SK-N-SH (cell line): ENCODE measurements around the gene BAD. TPM values are rescaled to one million over a fixed set of nuclear protein-coding genes. Genes with fewer than 3 reads are reported as not detected.
A peak's percentile ranks its signal among the peaks of the same experiment; 100 is the strongest.

Experiments used
- CTCF ChIA-PET: fragments of 300-600, 350-600 bp; formaldehyde crosslinking; extraction: SDS; loops from one replicate; lab custom pipeline; 2021; lab: Yijun Ruan, JAX
- POLR2A ChIA-PET: fragments of 350-600 bp; sonication (Branson Sonifier 250); formaldehyde crosslinking; extraction: SDS; loops from one replicate; lab custom pipeline; 2020; ENCODE audit warnings: antibody characterized with exemption, inconsistent platforms; lab: Yijun Ruan, JAX
- DNase-seq: peaks from one replicate; pipeline ENCODE4 v3.0.0; 2012
- H2AFZ ChIP-seq: fragments of 200-600 bp; sonication (generic); 2 replicates; pipeline ENCODE4 v1.8.1; 2016; ENCODE audit warnings: antibody characterized with exemption, mild to moderate bottlenecking, low read depth
- H3F3A ChIP-seq: fragments of 200-600 bp; sonication (generic); replicated peaks from 2 replicates; pipeline ENCODE3; 2016; ENCODE audit warnings: antibody characterized with exemption, mild to moderate bottlenecking; ENCODE audit not compliant: insufficient read depth
- H3K27ac ChIP-seq, 2 experiments: fragments of 200-500 bp in 1 of 2; fragments of 200-600 bp in 1 of 2; sonication (Bioruptor generic) in 1 of 2; sonication (generic), shearing (Covaris generic) in 1 of 2; 2 replicates each; pipeline versions ENCODE4 v1.5.1 to v1.6.1; 2014 to 2016; ENCODE audit warnings: low read depth in 2 of 2, inconsistent platforms in 1 of 2, low read length in 1 of 2, mild to moderate bottlenecking in 1 of 2, mixed read lengths in 1 of 2
- H3K27me3 ChIP-seq: fragments of 200-600 bp; sonication (generic), shearing (Covaris generic); 2 replicates; pipeline ENCODE4 v1.6.1; 2016; ENCODE audit warnings: mixed run types; ENCODE audit not compliant: insufficient read depth
- H3K36me3 ChIP-seq, 2 experiments: fragments of 200-500 bp in 1 of 2; fragments of 200-600 bp in 1 of 2; sonication (Bioruptor generic) in 1 of 2; sonication (generic) in 1 of 2; replicated peaks in 1 of 2; 2 replicates each; pipeline versions ENCODE3 to v1.5.1; 2014 to 2016; ENCODE audit warnings: low read length in 1 of 2, mild to moderate bottlenecking in 1 of 2; ENCODE audit not compliant: insufficient read depth in 2 of 2, control insufficient read depth in 1 of 2
- H3K4me1 ChIP-seq, 2 experiments: fragments of 200-500 bp in 1 of 2; fragments of 200-600 bp in 1 of 2; sonication (Bioruptor generic) in 1 of 2; sonication (generic), shearing (Covaris generic) in 1 of 2; 2 replicates each; pipeline versions ENCODE4 v1.5.1 to v1.6.1; 2014 to 2016; ENCODE audit warnings: low read depth in 1 of 2, low read length in 1 of 2, mixed run types in 1 of 2; ENCODE audit not compliant: insufficient read depth in 2 of 2, control insufficient read depth in 1 of 2
- H3K4me2 ChIP-seq: fragments of 200-600 bp; sonication (generic), shearing (Covaris generic); 2 replicates; pipeline ENCODE4 v1.6.1; 2017; ENCODE audit warnings: mixed run types
- H3K4me3 ChIP-seq, 2 experiments: fragments of 200-500 bp in 1 of 2; fragments of 200-600 bp in 1 of 2; sonication (Bioruptor generic) in 1 of 2; sonication (generic), shearing (Covaris generic) in 1 of 2; 2 replicates each; pipeline versions ENCODE4 v1.5.1 to v1.8.1; 2014 to 2016; ENCODE audit warnings: low read depth in 2 of 2, inconsistent platforms in 1 of 2, low read length in 1 of 2, mild to moderate bottlenecking in 1 of 2, mixed read lengths in 1 of 2, moderate library complexity in 1 of 2
- H3K79me2 ChIP-seq: fragments of 200-600 bp; sonication (generic); 2 replicates; pipeline ENCODE4 v1.8.1; 2017; ENCODE audit warnings: mild to moderate bottlenecking; ENCODE audit not compliant: insufficient read depth
- H3K9ac ChIP-seq: fragments of 200-600 bp; sonication (generic); 2 replicates; pipeline ENCODE4 v1.6.1; 2017; ENCODE audit warnings: mixed run types
- H3K9me2 ChIP-seq: fragments of 200-600 bp; sonication (generic); 2 replicates; pipeline ENCODE4 v1.6.1; 2017; ENCODE audit warnings: mixed run types
- H3K9me3 ChIP-seq: fragments of 200-600 bp; sonication (generic); 2 replicates; pipeline ENCODE4 v1.6.1; 2017; ENCODE audit warnings: mixed run types, mild to moderate bottlenecking, moderate library complexity
- H4K20me1 ChIP-seq: fragments of 200-600 bp; sonication (generic); 2 replicates; pipeline ENCODE4 v1.6.1; 2017; ENCODE audit warnings: mild to moderate bottlenecking, mixed run types; ENCODE audit not compliant: insufficient read depth
- EP300 ChIP-seq, 2 experiments: IDR thresholded peaks; 2 replicates each; pipeline versions ENCODE4 v1.4.0 to v1.6.1; 2012; ENCODE audit warnings: borderline replicate concordance in 1 of 2, low read depth in 1 of 2, low read length in 1 of 2
- EZH2phosphoT487 ChIP-seq: fragments of 200-600 bp; sonication (generic); IDR thresholded peaks from 2 replicates; pipeline ENCODE4 v1.6.1; 2017; ENCODE audit warnings: low read depth, mixed run types, mild to moderate bottlenecking, antibody characterized with exemption, moderate library complexity, borderline replicate concordance
- FOSL2 ChIP-seq: IDR thresholded peaks from 2 replicates; pipeline ENCODE4 v1.4.0; 2012; ENCODE audit warnings: low read depth, mild to moderate bottlenecking, moderate library complexity, borderline replicate concordance
- FOXJ3 ChIP-seq: sonication (generic); formaldehyde crosslinking; IDR thresholded peaks from 2 replicates; pipeline ENCODE4 v1.5.1; 2020; ENCODE audit warnings: mild to moderate bottlenecking, missing genetic modification reagents
- GABPA ChIP-seq: IDR thresholded peaks from 2 replicates; pipeline ENCODE4 v1.4.0; 2012; ENCODE audit warnings: low read depth, mild to moderate bottlenecking
- GATA2 ChIP-seq: sonication (generic); formaldehyde crosslinking; IDR thresholded peaks from 2 replicates; pipeline ENCODE4 v1.5.0; 2020; ENCODE audit warnings: mild to moderate bottlenecking, missing genetic modification reagents
- JUND ChIP-seq: IDR thresholded peaks from 2 replicates; pipeline ENCODE4 v1.4.0; 2012
- NFIC ChIP-seq: IDR thresholded peaks from 2 replicates; pipeline ENCODE4 v1.4.0; 2012; ENCODE audit warnings: borderline replicate concordance
- POLR2AphosphoS5 ChIP-seq: IDR thresholded peaks from 2 replicates; pipeline ENCODE4 v1.6.1; 2012; ENCODE audit warnings: low read depth, low read length
- RAD21 ChIP-seq: IDR thresholded peaks from 2 replicates; pipeline ENCODE4 v1.6.1; 2012; ENCODE audit warnings: mild to moderate bottlenecking, low read length
- RCOR1 ChIP-seq: fragments of 150-350 bp; IDR thresholded peaks from 2 replicates; pipeline ENCODE4 v1.6.1; 2017; ENCODE audit warnings: antibody characterized with exemption, low read length
- RFX5 ChIP-seq: IDR thresholded peaks from 2 replicates; pipeline ENCODE4 v1.6.1; 2012; ENCODE audit warnings: mild to moderate bottlenecking, improper control_type of control experiment, low read length
- RXRA ChIP-seq: IDR thresholded peaks from 2 replicates; pipeline ENCODE4 v1.4.0; 2012; ENCODE audit warnings: low read depth, mild to moderate bottlenecking, borderline replicate concordance
- SIN3A ChIP-seq: IDR thresholded peaks from 2 replicates; pipeline ENCODE4 v1.6.1; 2012; ENCODE audit warnings: low read depth, mild to moderate bottlenecking, low read length, moderate library complexity, borderline replicate concordance
- TCF12 ChIP-seq: IDR thresholded peaks from 2 replicates; pipeline ENCODE4 v1.4.0; 2012
- YY1 ChIP-seq: IDR thresholded peaks from 2 replicates; pipeline ENCODE4 v1.4.0; 2012; ENCODE audit warnings: low read depth, mild to moderate bottlenecking
- WGBS: methylation state at CpG from one replicate; pipeline ENCODE4 v1.1.6; 2017; ENCODE audit warnings: low lambda C conversion rate; 5-methylcytosine and 5-hydroxymethylcytosine counted together
- polyA plus RNA-seq, 3 experiments: library from polyadenylated mRNA; depleted of rRNA; stranded (reverse); fragments of >200 nt; gene quantifications; 2 replicates each; pipeline ENCODE4 v1.2.3, GENCODE V29; 2012
- TF ChIP-seq, protein P1 (sequence below): fragments of 200-600 bp; sonication (generic); IDR thresholded peaks from 2 replicates; pipeline ENCODE4 v1.6.1; 2017; ENCODE audit warnings: antibody characterized with exemption, mild to moderate bottlenecking, moderate library complexity
- TF ChIP-seq, protein P2 (sequence below): IDR thresholded peaks from 2 replicates; pipeline ENCODE4; 2012
- TF ChIP-seq, protein P3 (sequence below): IDR thresholded peaks from 2 replicates; pipeline ENCODE4 v1.6.1; 2012; ENCODE audit warnings: mild to moderate bottlenecking, low read depth, low read length, moderate library complexity

The BAD gene
- polyA plus RNA-seq, 1 of the 3 experiments (the other 2 are of a cell fraction): 80.9 TPM

DNA sequence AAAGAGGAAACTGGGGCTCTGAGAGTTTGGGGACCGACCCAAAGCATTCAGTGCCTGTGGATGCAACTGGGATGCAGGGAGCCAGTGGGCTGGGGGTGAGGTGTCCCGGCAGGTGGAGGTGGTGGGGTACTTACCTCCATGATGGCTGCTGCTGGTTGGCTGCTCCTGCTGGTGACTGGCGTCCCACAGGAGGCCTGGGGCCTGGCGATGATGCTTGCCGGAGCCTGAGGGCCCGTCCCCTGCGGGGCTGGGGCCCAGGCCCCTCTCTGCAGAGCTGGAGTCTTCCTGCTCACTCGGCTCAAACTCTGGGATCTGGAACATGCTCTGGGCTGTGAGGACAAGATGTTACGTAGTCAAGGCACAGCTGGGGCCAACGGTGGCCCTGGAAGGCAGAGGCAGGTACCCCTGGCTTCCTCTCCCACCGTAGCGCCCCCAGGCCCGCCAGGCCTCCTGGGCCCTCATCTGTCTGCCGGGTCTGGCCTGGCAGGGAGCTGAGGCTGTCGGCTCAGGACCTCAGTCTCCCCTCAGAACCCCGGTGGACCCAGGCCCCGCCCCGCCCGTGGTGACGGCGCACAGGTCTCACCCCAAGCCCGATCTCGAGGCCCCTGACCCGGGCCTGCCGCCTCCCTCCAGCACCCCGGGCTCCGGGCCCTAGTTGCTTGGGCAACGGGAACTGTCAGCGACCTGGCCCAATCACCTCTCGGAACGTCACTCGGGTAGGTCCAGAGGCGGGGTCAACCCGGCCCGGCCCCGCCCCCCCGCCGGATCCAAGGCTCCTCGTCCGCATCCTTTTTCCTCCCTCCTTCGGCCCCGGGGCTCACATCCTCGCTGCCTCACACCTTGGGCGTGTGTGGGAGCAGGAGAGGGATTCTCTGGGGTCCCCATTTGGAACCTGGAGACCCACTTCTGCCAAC lies at the start of gene BAD (continued):
- TF ChIP-seq GATA2 (CRISPR knock-in tag) (no peak), YY1 (0 out of 2 replicates have a peak, but pooled peaks have one; percentile 23), RFX5 (peak; percentile 46; the same call in 1 of the 2 replicates), NFIC (no peak), FOXJ3 (0 out of 2 replicates have a peak, but pooled peaks have one; percentile 5), RXRA (no peak), FOSL2 (no peak), SIN3A (peak; percentile 66; the same call in 1 of the 2 replicates), RCOR1 (no peak), EP300 (IDR thresholded peaks at IDR 0.05; ENCODE audit: borderline replicate concordance in 1 of 2, low read depth in 1 of 2, low read length in 1 of 2) (no peak), JUND (no peak)
- TF ChIP-seq, protein P1, sequence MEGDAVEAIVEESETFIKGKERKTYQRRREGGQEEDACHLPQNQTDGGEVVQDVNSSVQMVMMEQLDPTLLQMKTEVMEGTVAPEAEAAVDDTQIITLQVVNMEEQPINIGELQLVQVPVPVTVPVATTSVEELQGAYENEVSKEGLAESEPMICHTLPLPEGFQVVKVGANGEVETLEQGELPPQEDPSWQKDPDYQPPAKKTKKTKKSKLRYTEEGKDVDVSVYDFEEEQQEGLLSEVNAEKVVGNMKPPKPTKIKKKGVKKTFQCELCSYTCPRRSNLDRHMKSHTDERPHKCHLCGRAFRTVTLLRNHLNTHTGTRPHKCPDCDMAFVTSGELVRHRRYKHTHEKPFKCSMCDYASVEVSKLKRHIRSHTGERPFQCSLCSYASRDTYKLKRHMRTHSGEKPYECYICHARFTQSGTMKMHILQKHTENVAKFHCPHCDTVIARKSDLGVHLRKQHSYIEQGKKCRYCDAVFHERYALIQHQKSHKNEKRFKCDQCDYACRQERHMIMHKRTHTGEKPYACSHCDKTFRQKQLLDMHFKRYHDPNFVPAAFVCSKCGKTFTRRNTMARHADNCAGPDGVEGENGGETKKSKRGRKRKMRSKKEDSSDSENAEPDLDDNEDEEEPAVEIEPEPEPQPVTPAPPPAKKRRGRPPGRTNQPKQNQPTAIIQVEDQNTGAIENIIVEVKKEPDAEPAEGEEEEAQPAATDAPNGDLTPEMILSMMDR: no peak

DNA sequence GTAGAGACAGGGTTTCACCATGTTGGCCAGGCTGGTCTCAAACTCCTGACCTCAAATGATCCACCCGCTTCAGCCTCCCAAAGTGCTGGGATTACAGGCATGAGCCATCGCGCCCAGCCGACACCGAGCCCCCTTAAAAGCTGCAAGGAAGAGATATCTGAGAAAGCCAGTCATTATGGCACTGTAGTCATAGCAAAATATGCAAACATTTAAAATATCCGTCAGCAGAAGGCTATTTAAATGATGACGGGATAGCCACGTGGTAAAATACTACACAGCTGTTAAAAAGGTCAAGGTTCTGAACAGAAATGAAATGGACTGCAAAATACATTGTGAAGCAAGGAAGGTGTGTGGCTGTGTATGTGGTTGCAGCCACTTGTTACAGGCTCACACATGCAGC lies 49.1 kb upstream of the BAD start:
- no peak for DNase-seq
- Histone ChIP-seq H3K9me3 (no peaks in the 10 kb centered on the region), H3K4me1 (peaks cover 4 to 6% of the 10 kb centered on the region in 2 experiments; a peak in 2 of 4 replicates), H3K9ac (no peak overlapping the region), H3K4me3 (no peak overlapping the region), H3K4me2 (no peak overlapping the region), H3K27ac (no peak overlapping the region), H3K9me2 (no peaks in the 10 kb centered on the region), H3K27me3 (no peaks in the 10 kb centered on the region), H3K36me3 (no peaks in the 10 kb centered on the region), H3F3A (peaks cover 12% of the 10 kb centered on the region), H4K20me1 (no peaks in the 10 kb centered on the region), H3K79me2 (no peaks in the 10 kb centered on the region), H2AFZ (no peak overlapping the region)
- ChIA-PET CTCF (interaction anchor here (0.9 to 2.0 kb wide), 3 partner anchors 19 to 22 kb away, joined by 3 to 7 read pairs (median 7); no protein-coding TSS in a partner anchor), POLR2A (no interaction called here)
- WGBS: 87% methylated on average over 8 of the region's 8 CpGs
- TF ChIP-seq RAD21 (no peak), EZH2phosphoT487 (no peak), POLR2AphosphoS5 (no peak), SIN3A (no peak), RCOR1 (no peak), TCF12 (no peak), GABPA (no peak), YY1 (no peak), EP300 (IDR thresholded peaks at IDR 0.05; ENCODE audit: borderline replicate concordance in 1 of 2, low read depth in 1 of 2, low read length in 1 of 2) (no peak), NFIC (no peak)
- TF ChIP-seq, protein P2, sequence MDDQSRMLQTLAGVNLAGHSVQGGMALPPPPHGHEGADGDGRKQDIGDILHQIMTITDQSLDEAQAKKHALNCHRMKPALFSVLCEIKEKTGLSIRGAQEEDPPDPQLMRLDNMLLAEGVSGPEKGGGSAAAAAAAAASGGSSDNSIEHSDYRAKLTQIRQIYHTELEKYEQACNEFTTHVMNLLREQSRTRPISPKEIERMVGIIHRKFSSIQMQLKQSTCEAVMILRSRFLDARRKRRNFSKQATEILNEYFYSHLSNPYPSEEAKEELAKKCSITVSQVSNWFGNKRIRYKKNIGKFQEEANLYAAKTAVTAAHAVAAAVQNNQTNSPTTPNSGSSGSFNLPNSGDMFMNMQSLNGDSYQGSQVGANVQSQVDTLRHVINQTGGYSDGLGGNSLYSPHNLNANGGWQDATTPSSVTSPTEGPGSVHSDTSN: no peak
- TF ChIP-seq, protein P3, sequence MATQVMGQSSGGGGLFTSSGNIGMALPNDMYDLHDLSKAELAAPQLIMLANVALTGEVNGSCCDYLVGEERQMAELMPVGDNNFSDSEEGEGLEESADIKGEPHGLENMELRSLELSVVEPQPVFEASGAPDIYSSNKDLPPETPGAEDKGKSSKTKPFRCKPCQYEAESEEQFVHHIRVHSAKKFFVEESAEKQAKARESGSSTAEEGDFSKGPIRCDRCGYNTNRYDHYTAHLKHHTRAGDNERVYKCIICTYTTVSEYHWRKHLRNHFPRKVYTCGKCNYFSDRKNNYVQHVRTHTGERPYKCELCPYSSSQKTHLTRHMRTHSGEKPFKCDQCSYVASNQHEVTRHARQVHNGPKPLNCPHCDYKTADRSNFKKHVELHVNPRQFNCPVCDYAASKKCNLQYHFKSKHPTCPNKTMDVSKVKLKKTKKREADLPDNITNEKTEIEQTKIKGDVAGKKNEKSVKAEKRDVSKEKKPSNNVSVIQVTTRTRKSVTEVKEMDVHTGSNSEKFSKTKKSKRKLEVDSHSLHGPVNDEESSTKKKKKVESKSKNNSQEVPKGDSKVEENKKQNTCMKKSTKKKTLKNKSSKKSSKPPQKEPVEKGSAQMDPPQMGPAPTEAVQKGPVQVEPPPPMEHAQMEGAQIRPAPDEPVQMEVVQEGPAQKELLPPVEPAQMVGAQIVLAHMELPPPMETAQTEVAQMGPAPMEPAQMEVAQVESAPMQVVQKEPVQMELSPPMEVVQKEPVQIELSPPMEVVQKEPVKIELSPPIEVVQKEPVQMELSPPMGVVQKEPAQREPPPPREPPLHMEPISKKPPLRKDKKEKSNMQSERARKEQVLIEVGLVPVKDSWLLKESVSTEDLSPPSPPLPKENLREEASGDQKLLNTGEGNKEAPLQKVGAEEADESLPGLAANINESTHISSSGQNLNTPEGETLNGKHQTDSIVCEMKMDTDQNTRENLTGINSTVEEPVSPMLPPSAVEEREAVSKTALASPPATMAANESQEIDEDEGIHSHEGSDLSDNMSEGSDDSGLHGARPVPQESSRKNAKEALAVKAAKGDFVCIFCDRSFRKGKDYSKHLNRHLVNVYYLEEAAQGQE: no peak
- TF ChIP-seq, protein P1: no peak
